GM12892 (cell line): ENCODE measurements around the gene NPAS2.

Source experiments
- POLR2A ChIP-seq: IDR thresholded peaks from 2 replicates; pipeline ENCODE4 v1.6.1; 2011; ENCODE audit warnings: low read depth, low read length, control low read depth
- POLR2AphosphoS5 ChIP-seq: IDR thresholded peaks from 2 replicates; pipeline ENCODE4 v1.6.1; 2011; ENCODE audit warnings: low read depth, low read length, control low read depth
- TAF1 ChIP-seq: IDR thresholded peaks from 2 replicates; pipeline ENCODE4 v1.6.1; 2011; ENCODE audit warnings: low read depth, mild to moderate bottlenecking, control low read depth, low read length, borderline replicate concordance

DNA sequence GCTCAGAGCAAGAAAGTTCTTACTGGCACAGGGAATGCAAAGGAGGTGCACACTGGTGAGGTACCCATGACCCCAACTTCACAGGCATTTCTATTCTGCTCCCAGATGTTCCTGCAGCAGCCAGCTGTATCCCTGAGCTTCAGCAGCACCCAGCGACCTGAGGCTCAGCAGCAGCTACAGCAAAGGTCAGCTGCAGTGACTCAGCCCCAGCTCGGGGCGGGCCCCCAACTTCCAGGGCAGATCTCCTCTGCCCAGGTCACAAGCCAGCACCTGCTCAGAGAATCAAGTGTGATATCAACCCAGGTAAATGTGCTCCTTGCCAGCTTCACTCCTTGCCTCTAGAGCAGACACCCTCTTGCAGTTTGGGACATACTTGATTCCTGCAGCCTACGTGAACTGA is 168.0 kb downstream of the NPAS2 start:
- TF ChIP-seq POLR2A (no peak), POLR2AphosphoS5 (no peak), TAF1 (no peak)
